ENCODE measurements around the gene UCP3.
"Not testable (repeated sequence)": the region's sequence is repeated elsewhere in the genome, so short reads cannot be mapped to it uniquely, and the experiment has no call there.

Gene UCP3

DNA sequence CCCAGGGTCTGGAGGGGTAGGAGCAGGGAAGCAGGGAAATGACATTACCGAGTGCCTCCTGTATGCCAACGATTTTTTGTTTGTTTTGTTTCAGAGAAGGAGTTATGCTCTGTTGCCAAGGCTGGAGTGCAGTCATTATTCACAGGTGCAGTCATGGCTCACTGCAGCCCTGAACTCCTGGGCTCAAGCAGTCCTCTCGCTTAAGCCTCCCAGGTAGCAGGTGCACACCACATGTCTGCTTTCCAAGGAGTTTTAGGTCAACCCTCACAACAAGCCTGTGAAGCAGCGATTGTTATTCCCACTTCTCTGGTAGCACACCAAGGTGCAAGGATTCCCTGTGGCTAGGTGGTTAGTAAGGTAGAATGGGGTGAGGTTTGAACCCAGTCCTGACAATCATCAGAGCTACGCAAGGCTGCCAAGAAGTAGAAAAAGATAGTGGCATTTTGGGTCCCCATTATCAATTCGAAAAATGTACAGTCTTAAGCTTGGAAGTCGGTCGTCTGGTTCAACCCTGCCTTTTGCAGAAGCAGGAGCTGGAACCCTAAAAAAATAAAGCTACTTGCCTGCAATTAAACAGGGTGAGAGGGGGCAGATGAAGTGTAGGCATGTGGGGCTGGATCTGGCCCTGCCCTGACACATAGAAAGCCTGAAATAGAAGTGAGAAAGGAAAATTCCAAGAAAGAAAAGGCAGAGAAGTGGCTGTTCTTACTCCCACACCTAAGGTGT, 9.1 kb downstream of the UCP3 start:
- no peak for DNase-seq

DNA sequence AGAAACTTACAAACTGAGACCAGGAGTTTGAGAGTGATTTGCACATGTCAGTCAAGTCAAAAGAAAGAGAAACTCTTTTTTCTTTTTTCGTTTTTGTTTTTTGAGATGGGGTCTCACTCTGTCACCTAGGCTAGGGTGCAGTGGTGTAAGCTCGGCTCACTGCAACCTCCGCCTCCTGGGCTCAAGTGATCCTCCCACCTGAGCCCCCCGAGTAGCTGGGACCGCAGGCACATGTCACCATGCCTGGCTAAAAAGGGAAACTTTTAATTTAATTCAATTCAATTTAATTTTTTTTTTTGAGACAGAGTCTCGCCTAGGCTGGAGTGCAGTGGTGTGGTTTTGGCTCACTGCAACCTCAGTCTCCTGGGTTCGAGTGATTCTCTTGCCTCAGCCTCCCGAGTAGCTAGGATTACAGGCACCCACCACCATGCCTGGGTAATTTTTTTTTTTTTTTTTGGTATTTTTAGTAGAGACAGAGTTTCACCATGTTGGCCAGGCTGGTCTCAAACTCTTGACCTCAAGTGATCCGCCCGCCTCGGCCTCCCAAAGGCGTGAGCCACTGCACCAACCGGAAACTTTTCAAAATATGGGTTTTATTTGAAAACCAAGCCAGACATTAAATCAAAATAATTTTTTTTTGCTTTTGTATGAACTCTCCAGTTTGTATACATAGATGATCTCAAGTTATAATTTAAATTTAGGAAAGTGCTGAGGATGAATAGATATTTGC, 9.9 kb downstream of the UCP3 start:
- DNase-seq = no peak

GRCh38 chr11:73997120-73997770, 11.6 kb downstream of the UCP3 start:
- no peak for DNase-seq

GRCh38 chr11:73996161-73996747, 12.6 kb downstream of the UCP3 start:
- DNase-seq = no peak

DNA sequence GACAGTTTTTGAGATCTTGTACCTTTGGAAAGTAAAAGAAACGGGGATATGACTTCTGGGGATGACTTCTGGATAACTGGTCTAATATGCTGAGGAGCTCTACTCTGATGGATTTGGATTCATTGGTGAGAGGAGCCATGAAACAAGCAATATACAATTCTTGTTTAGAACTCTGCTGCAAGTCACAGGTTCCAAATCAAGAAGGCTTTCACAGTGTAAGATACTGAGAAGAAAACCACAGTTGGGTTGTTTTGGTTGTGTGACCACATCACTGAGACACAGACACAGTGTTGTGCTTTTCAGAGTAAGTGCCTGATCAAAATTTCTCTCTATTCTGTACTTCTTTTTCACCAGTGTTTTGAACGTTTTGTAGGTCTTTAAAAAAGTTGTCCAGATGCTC, 13.2 kb downstream of the UCP3 start:
- DNase-seq = no peak

DNA sequence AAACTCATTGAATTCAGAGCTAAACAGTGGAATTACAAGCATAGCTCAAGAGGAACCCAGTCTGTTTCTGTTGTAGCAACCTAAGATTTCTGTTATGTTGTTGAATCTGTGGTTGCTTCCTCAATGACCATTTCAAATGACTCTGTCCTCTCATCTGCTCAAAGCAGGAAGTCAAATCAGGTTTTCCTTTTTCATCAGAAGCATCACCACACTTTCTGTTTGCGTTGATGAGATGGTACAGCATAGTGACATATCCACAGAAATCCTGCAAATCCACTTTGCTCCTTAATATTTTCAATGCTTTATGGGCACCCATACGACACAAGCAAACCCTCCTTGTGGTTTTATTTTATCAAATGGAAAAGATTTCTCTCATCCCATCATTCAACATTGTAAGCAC, 13.6 kb downstream of the UCP3 start:
- DNase-seq = no peak

- no peak for DNase-seq
These were observed 17.3 kb downstream of the UCP3 start for GRCh38 chr11:73991471-73992006.

DNA sequence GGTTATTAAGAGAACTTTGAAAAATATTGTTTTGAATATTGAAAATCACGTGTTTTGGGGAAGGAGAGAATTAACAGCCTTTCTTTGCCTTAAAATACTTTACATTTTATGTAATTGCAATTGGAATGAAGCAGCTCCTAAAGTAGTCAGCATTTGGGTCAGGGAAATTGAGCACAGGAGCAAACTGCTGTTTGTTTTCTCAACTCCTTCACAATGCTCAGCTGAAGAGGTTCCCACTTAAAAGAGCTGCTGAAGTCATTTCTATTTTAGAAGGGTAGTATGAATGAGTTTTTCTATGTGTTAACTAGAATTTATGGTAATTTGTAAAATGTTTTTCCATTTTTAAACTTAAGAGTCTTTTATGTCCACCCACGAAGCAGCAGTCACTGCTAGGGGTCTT, 18.2 kb downstream of the UCP3 start:
- no peak for DNase-seq

DNA sequence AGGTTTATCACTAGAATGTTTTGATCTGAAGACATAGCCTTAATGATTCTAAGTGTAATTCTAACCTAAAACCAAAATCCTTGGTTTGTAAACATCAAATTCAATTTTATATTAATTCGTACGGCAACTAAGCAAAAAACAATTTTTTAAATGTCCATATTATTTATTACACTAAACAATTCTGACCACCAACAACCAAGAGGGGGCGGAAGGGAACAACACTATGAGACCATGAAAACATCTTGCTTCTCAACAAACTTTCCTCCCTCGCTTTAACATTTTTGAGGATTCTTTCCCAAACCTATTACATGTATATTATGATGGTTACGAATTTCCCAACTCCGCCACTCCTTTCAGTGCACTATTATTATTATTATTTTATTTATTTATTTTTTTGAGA, 19.7 kb downstream of the UCP3 start:
- DNase-seq = no peak

GRCh38 chr11:73988227-73988626, 20.7 kb downstream of the UCP3 start:
- DNase-seq = no peak

DNA sequence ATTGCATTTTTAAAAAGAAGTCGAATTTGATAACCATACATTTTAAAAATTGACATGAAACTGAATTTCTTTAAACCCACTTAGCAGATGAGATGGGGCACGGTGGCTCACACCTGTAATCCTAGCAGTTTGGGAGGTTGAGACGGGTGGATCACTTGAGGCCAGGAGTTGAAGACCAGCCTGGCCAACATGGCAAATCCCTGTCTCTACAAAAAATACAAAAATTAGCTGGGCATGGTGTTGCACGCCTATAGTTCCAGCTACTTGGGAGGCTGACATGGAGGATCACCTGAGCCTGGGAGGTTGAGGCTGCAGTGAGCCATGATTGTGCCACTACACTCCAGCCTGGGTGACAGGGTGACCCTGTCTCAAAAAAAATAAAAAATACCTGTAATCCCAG, 23.2 kb downstream of the UCP3 start:
- DNase-seq = not testable (repeated sequence)

- DNase-seq = no peak
These were observed 24.9 kb downstream of the UCP3 start for GRCh38 chr11:73983741-73984538.

DNA sequence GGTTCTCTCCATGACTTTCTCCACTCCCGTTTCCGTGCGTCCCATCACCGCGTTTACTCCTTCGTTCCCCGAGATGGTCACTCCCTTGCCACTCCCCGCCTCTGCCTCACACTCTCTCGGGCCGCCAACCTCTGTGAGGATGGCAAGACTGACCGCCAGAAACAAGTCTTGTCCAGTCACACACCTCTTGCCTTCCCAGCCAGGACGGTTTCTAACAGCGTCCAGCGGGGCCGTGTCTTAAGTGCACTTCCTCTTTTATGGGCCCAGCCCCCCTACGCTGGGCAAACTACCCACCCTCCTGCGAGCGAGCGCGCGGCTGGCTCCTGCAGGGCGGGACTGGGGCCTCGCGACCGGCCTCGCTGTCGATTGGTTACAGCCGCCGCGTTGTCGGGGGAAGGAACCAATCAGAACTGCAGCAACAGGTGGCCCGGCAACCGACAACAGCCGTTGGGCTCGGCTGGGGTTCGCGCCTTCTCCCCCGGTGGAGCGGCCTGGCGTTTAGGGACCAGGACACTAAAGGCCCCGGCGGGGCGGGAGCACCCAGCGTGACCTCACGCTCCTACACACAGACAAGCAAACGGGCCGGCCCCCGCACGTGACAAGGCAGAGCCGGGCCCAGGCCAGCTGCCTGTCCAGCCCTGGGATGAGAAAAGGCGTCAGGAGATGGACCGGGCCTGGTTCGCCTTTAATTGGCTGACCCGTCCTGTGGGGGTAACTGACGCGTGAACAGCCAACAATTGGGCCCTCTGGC, 25.7 kb downstream of the UCP3 start:
- DNase-seq = peak; percentile 81 to 87 (median 85)

DNA sequence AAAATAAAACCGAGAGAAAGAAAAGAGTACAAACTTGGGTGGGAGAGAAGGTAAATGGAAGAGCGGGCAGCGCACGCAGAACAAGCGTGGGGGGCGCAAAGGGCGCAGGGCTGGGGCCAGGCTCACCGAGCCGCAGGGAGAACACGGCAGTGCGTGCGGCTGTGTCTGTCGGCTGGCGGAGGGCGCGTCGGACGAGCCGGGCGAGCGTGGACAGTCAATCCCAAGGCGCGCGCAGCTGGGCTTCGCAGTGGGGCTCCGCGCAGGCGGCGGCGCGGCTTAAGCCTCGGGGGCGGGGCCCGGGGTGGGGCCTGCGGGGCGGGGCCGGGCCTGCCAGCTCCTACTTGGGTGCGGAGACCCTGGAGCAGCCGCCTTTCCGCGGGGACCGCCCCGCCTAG, 26.3 kb downstream of the UCP3 start, which contains the start of gene UCP2:
Gene UCP2, minus strand, starts transcription at position 249 of the 395 bp plus-strand sequence. CDS start 4,465 bp downstream, outside the sequence.
- DNase-seq = peak; percentile 59 to 72 (median 68)

DNA sequence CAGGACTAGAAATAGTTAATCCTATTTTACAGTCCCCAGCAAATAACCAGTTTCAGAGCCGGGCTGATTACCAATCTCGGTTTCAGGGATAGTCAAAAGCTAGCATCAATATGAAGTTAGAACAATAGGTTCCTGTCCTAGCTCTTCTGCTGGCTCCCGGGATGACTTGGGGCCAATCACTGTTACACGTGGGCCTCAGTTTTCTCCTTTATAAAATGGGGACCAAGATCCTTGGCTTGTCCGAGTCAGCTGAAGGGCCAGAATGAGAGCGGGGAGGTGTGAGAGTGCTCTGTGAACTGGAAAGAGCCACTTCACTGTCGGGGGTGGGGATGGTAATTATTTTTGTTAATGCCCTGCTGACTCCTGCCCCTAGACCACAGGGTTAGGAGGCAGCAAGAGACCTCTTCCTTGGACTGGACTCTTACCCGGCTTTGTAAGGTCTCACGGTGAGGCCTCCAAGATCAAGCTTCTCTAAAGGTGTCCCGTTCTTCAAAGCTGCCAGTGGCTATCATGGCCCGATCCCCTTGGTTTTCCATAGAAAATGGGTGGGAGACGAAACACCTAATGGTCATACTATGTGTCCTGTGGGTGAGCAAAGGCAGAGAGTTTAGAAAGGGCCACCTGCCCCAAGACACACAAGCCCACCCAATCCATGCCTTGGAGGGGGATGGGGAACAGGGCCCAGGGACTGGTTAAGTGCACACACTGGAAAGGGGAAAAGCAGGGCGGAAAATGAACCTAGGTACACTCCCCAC, 27.7 kb downstream of the UCP3 start:
- no peak for DNase-seq

- DNase-seq = peak; percentile 21 to 68 (median 47)
These were observed 28.6 kb downstream of the UCP3 start for GRCh38 chr11:73980001-73980961.

DNA sequence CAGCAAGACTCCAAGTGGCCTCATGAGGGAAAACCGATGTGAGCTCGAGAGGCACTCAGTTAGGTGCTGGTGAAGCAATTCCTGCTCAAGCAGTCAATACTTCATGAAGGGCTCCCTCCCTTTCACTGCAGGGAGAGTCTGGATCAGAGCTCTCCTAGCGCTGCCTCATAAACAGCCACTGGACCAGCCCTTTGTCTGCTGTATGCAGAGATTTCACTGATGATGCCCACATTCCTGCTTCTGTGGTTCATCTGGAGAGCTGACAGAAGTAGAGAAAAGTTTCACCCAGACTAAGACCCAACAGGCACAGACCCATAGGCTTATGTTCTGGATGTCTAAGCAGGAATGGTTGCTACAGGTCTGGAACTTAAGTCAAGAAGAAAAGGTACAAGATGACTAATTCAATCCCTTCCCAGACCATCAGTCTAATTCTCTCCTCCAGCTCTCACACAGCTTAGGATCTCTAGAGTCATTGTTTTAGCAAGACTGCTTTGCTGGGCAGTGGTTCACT, 30.3 kb downstream of the UCP3 start:
- DNase-seq = no peak

DNA sequence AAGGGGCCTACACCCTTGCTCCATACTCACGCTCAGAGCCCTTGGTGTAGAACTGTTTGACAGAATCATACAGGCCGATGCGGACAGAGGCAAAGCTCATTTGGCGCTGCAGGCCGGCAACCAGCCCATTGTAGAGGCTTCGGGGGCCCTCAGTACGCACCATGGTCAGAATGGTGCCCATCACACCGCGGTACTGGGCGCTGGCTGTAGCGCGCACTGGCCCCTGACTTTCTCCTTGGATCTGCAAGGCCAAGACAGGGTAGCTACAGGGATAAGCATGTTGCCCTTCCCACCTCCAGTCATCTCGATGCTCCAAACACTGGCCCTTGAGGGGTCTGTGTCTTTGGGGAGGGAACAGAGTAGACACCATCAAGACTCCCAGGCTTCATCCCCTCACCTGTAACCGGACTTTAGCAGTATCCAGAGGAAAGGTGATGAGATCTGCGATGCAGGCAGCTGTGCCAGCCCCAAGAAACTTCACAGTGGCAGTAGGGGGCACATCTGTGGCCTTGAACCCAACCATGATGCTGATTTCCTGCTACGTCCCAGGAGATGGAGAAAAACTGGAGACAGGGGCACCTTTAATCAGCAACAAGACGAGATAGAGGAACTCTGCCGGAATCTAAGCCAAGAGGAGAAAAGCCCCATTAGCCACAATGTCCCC, 30.9 kb downstream of the UCP3 start:
- no peak for DNase-seq
